Neural cell (in vitro differentiated cells): ENCODE measurements around the gene ERVV-1. TPM values are rescaled to one million over a fixed set of nuclear protein-coding genes. Genes with fewer than 3 reads are reported as not detected.

Experiments
- H2AFZ ChIP-seq: fragments of 200-600, 300-800 bp; sonication (generic), shearing (Covaris generic); 2 replicates; pipeline ENCODE4 v1.6.0; 2014; ENCODE audit warnings: low read depth, mild to moderate bottlenecking, antibody characterized with exemption, low read length, moderate library complexity
- H3F3A ChIP-seq: fragments of 200-600 bp; shearing (Covaris generic); 2 replicates; pipeline ENCODE4 v1.6.1; 2016; ENCODE audit warnings: mild to moderate bottlenecking, moderate library complexity, mixed read lengths, antibody characterized with exemption, low read length; ENCODE audit not compliant: insufficient read depth, poor library complexity, severe bottlenecking
- H3K27ac ChIP-seq: fragments of 200-600, 300-800 bp; sonication (generic), shearing (Covaris generic); 2 replicates; pipeline ENCODE4 v1.5.1; 2014; ENCODE audit warnings: mild to moderate bottlenecking, low read length, moderate library complexity
- H3K27me3 ChIP-seq: fragments of 300-800, 200-600 bp; sonication (generic), shearing (Covaris generic); 2 replicates; pipeline ENCODE4 v1.6.0; 2014; ENCODE audit warnings: mild to moderate bottlenecking, low read depth, low read length, moderate library complexity; ENCODE audit not compliant: insufficient read depth
- H3K36me3 ChIP-seq: fragments of 300-800, 200-600 bp; sonication (generic), shearing (Covaris generic); 2 replicates; pipeline ENCODE4 v1.5.1; 2014; ENCODE audit warnings: mild to moderate bottlenecking, antibody characterized with exemption, low read length, moderate library complexity; ENCODE audit not compliant: insufficient read depth
- H3K4me2 ChIP-seq: fragments of 300-800, 200-600 bp; sonication (generic), shearing (Covaris generic); 2 replicates; pipeline ENCODE4 v1.6.0; 2014; ENCODE audit warnings: mild to moderate bottlenecking, low read length
- H3K4me3 ChIP-seq: fragments of 300-800, 200-600 bp; sonication (generic), shearing (Covaris generic); 2 replicates; pipeline ENCODE4 v1.5.1; 2014; ENCODE audit warnings: mild to moderate bottlenecking, low read length, moderate library complexity
- H3K79me2 ChIP-seq: fragments of 200-600 bp; shearing (Covaris generic); replicated peaks from 2 replicates; pipeline ENCODE4 v1.6.0; 2014; ENCODE audit warnings: mild to moderate bottlenecking, low read length, moderate library complexity; ENCODE audit not compliant: insufficient read depth
- H3K9ac ChIP-seq: fragments of 300-800, 200-600 bp; sonication (generic), shearing (Covaris generic); 2 replicates; pipeline ENCODE4 v1.6.1; 2016; ENCODE audit warnings: mild to moderate bottlenecking, low read length, mixed read lengths
- H3K9me2 ChIP-seq: fragments of 200-600 bp; shearing (Covaris generic); 2 replicates; pipeline ENCODE4 v1.6.1; 2016; ENCODE audit warnings: mild to moderate bottlenecking, low read length, mixed read lengths; ENCODE audit not compliant: insufficient read depth
- H3K9me3 ChIP-seq: fragments of 200-600, 300-800 bp; sonication (generic), shearing (Covaris generic); 2 replicates; pipeline ENCODE4 v1.6.1; 2016; ENCODE audit warnings: mild to moderate bottlenecking, mixed run types, low read length, moderate library complexity, mixed read lengths
- H4K20me1 ChIP-seq: fragments of 200-600 bp; shearing (Covaris generic); 2 replicates; pipeline ENCODE4 v1.6.1; 2016; ENCODE audit warnings: mild to moderate bottlenecking, mixed run types; ENCODE audit not compliant: insufficient read depth
- CTCF ChIP-seq: fragments of 450-650 bp; IDR thresholded peaks from 2 replicates; pipeline ENCODE4 v1.5.1; 2014; ENCODE audit warnings: antibody characterized with exemption, mild to moderate bottlenecking, moderate library complexity; ENCODE audit not compliant: poor library complexity, severe bottlenecking
- EP300 ChIP-seq: fragments of 450-650 bp; conservative IDR thresholded peaks from 2 replicates; pipeline ENCODE4 v1.6.1; 2014; ENCODE audit warnings: antibody characterized with exemption, mild to moderate bottlenecking, moderate library complexity; ENCODE audit not compliant: poor library complexity, severe bottlenecking
- EZH2 ChIP-seq: fragments of 200-600, 300-800 bp; shearing (Covaris generic), sonication (generic); IDR thresholded peaks from 2 replicates; pipeline ENCODE4 v1.6.1; 2014; ENCODE audit warnings: antibody characterized with exemption, low read length, borderline replicate concordance, mild to moderate bottlenecking; ENCODE audit not compliant: insufficient read depth, poor library complexity, severe bottlenecking
- MXI1 ChIP-seq: fragments of 450-650 bp; conservative IDR thresholded peaks from 2 replicates; pipeline ENCODE4 v1.6.1; 2014; ENCODE audit warnings: antibody characterized with exemption, mild to moderate bottlenecking; ENCODE audit not compliant: poor library complexity, severe bottlenecking
- POLR2AphosphoS5 ChIP-seq: IDR thresholded peaks from 2 replicates; pipeline ENCODE4 v1.6.1; 2012
- RAD21 ChIP-seq: fragments of 450-650 bp; conservative IDR thresholded peaks from 2 replicates; pipeline ENCODE4 v1.6.1; 2014; ENCODE audit warnings: antibody characterized with exemption, mild to moderate bottlenecking, moderate library complexity
- SMC3 ChIP-seq: fragments of 450-650 bp; conservative IDR thresholded peaks from 2 replicates; pipeline ENCODE4 v1.6.1; 2014; ENCODE audit warnings: antibody characterized with exemption, mild to moderate bottlenecking, moderate library complexity; ENCODE audit not compliant: poor library complexity
- TAF1 ChIP-seq: IDR thresholded peaks from 2 replicates; pipeline ENCODE4 v1.6.1; 2012; ENCODE audit warnings: low read depth
- polyA plus RNA-seq: library from polyadenylated mRNA; depleted of rRNA; stranded (reverse); fragments of >200 nt; gene quantifications from 2 replicates; pipeline ENCODE4 v1.2.3, GENCODE V29; 2014
- TF ChIP-seq, protein P1 (sequence below): IDR thresholded peaks from 2 replicates; pipeline ENCODE4 v1.6.1; 2012; ENCODE audit warnings: borderline replicate concordance

Gene ERVV-1
- polyA plus RNA-seq, 1 donor from 2014 or later = not detected

GRCh38 chr19:53041366-53041765 lies 27.6 kb downstream of the ERVV-1 start:
- H3K27me3 ChIP-seq = no peaks in the 10 kb centered on the region
- no peaks in the 10 kb centered on the region for H4K20me1 ChIP-seq

DNA sequence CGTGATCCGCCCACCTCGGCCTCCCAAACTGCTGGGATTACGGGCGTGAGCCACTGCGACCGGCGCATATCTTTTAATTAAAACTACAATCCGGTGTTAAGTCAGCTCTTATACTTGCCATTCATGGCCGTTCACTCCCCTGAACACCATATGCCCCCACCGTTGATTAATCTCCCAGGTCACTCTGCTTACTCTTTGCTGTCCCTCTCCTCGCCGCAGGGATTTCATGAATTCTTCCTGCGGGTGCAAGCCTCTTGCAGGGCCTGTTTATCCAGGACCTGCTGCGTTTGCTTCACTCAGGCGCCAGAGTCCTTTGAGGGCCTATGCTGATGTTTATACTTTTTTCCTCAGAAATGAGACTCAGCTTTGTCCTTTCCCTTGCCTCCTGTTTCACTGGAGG lies 31.8 kb downstream of the ERVV-1 start:
- no peak overlapping the region for H3K9ac ChIP-seq
- H3K9me3 ChIP-seq = no peaks in the 10 kb centered on the region
- H3K4me3 ChIP-seq = no peak overlapping the region
- H3K9me2 ChIP-seq = no peaks in the 10 kb centered on the region
- no peaks in the 10 kb centered on the region for H3K79me2 ChIP-seq
- H3K27ac ChIP-seq = no peak overlapping the region
- no peak overlapping the region for H3K4me2 ChIP-seq
- no peaks in the 10 kb centered on the region for H3K27me3 ChIP-seq
- no peak overlapping the region for H2AFZ ChIP-seq
- no peaks in the 10 kb centered on the region for H3K36me3 ChIP-seq
- H4K20me1 ChIP-seq = no peaks in the 10 kb centered on the region
- no peaks in the 10 kb centered on the region for H3F3A ChIP-seq
- TF ChIP-seq EZH2 = no peak
- TF ChIP-seq POLR2AphosphoS5 = no peak
- no peak for TF ChIP-seq SMC3
- no peak for TF ChIP-seq MXI1
- TF ChIP-seq, protein P1, sequence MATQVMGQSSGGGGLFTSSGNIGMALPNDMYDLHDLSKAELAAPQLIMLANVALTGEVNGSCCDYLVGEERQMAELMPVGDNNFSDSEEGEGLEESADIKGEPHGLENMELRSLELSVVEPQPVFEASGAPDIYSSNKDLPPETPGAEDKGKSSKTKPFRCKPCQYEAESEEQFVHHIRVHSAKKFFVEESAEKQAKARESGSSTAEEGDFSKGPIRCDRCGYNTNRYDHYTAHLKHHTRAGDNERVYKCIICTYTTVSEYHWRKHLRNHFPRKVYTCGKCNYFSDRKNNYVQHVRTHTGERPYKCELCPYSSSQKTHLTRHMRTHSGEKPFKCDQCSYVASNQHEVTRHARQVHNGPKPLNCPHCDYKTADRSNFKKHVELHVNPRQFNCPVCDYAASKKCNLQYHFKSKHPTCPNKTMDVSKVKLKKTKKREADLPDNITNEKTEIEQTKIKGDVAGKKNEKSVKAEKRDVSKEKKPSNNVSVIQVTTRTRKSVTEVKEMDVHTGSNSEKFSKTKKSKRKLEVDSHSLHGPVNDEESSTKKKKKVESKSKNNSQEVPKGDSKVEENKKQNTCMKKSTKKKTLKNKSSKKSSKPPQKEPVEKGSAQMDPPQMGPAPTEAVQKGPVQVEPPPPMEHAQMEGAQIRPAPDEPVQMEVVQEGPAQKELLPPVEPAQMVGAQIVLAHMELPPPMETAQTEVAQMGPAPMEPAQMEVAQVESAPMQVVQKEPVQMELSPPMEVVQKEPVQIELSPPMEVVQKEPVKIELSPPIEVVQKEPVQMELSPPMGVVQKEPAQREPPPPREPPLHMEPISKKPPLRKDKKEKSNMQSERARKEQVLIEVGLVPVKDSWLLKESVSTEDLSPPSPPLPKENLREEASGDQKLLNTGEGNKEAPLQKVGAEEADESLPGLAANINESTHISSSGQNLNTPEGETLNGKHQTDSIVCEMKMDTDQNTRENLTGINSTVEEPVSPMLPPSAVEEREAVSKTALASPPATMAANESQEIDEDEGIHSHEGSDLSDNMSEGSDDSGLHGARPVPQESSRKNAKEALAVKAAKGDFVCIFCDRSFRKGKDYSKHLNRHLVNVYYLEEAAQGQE = no peak
- no peak for TF ChIP-seq CTCF
- TF ChIP-seq TAF1 = no peak
- no peak for TF ChIP-seq RAD21
- no peak for TF ChIP-seq EP300

More at GRCh38 chr19:53041366-53041765, 27.6 kb downstream of the ERVV-1 start:
- no peaks in the 10 kb centered on the region for H3K9me2 ChIP-seq
- H3K4me2 ChIP-seq = no peak overlapping the region
- no peak overlapping the region for H3K9ac ChIP-seq
- H3K9me3 ChIP-seq = no peaks in the 10 kb centered on the region
- no peak overlapping the region for H3K27ac ChIP-seq
- H3K79me2 ChIP-seq = no peaks in the 10 kb centered on the region
- no peaks in the 10 kb centered on the region for H3F3A ChIP-seq
- H2AFZ ChIP-seq = no peak overlapping the region
- no peaks in the 10 kb centered on the region for H3K36me3 ChIP-seq
- no peak for TF ChIP-seq SMC3
- no peak for TF ChIP-seq TAF1
- TF ChIP-seq POLR2AphosphoS5 = no peak
- TF ChIP-seq EP300 = no peak
- no peak for TF ChIP-seq EZH2
- no peak for TF ChIP-seq MXI1
- TF ChIP-seq, protein P1 = no peak
- no peak for TF ChIP-seq RAD21
- TF ChIP-seq CTCF = no peak
- H3K4me3 ChIP-seq = no peak overlapping the region
